Fibroblast of pulmonary artery (primary cell): Measurements from ENCODE around the gene PRR33.

ENCODE experiments used
- DNase-seq: peaks from one replicate; pipeline ENCODE4 v3.0.0-alpha.2; 2010; ENCODE audit warnings: low read depth
- H3K4me3 ChIP-seq: replicated peaks from 2 replicates; pipeline ENCODE4 v1.5.1; 2011; ENCODE audit warnings: low read depth, mild to moderate bottlenecking, control low read depth, low read length, moderate library complexity
- TF ChIP-seq, protein P1 (sequence below): IDR thresholded peaks from 2 replicates; pipeline ENCODE4 v1.5.1; 2011; ENCODE audit warnings: mild to moderate bottlenecking, control low read depth, low read length, inconsistent platforms; ENCODE audit errors: missing control alignments

PRR33 gene

GRCh38 chr11:1892116-1892515, 421 bp upstream of the PRR33 start:
- TF ChIP-seq, protein P1, sequence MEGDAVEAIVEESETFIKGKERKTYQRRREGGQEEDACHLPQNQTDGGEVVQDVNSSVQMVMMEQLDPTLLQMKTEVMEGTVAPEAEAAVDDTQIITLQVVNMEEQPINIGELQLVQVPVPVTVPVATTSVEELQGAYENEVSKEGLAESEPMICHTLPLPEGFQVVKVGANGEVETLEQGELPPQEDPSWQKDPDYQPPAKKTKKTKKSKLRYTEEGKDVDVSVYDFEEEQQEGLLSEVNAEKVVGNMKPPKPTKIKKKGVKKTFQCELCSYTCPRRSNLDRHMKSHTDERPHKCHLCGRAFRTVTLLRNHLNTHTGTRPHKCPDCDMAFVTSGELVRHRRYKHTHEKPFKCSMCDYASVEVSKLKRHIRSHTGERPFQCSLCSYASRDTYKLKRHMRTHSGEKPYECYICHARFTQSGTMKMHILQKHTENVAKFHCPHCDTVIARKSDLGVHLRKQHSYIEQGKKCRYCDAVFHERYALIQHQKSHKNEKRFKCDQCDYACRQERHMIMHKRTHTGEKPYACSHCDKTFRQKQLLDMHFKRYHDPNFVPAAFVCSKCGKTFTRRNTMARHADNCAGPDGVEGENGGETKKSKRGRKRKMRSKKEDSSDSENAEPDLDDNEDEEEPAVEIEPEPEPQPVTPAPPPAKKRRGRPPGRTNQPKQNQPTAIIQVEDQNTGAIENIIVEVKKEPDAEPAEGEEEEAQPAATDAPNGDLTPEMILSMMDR = no peak
- no peak for DNase-seq
- H3K4me3 ChIP-seq = no peak overlapping the region

DNA sequence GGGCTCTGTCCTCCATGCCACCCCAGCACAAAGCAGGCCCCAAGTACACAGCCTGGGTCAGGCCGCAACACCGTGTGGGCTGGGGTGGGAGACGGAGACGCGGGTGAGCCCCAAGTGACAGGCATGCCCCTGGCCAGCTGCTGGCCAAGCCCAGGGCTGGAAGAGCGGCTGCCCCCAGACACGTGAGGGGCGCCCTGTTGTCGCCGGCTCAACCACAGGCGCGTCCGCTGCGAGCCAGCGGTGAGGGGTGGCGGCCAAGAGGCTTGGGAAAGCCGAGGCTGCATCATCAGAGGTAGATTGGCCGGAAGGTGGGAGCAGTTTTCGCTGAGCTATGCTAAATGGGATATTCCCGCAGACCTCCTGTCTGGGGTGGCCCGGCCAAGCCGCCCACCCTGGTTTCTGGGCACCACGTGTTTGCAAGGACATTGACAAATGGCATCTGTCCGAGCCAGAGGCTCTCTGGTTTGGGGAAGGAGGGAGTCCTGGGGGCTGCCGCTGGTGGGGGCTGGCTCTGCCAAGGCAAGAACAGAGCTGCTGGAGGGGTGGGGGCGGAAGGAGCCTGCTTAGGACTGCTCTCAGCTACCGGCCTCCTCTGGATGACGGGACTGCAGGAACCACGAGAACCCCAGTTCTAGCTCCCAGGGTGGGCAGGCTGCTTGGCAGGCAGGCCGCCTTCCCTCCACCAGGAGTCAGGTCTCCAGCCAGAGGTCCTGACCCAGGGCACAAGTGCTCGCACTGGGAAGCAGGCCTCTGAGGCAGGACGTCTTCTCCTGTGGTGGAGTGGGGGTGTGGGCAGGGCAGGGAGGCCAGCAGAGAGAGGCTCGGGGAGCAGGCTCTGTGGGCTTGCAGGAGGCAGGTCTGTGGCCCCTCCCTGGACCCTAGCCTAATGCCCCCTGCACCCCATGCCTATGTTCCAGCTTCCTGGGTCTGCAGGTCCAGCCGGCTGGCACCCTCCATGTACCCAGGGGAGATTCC, 552 bp downstream of the PRR33 start:
- DNase-seq = no peak
- TF ChIP-seq, protein P1 = no peak
- no peak overlapping the region for H3K4me3 ChIP-seq

- DNase-seq = no peak
- TF ChIP-seq, protein P1 = no peak
- H3K4me3 ChIP-seq = no peak overlapping the region
Measured at GRCh38 chr11:1889941-1890855, 1.5 kb downstream of the PRR33 start.

- no peak for DNase-seq
- no peak overlapping the region for H3K4me3 ChIP-seq
- TF ChIP-seq, protein P1 = no peak
Measured at GRCh38 chr11:1889224-1889930, 2.3 kb downstream of the PRR33 start.

DNA sequence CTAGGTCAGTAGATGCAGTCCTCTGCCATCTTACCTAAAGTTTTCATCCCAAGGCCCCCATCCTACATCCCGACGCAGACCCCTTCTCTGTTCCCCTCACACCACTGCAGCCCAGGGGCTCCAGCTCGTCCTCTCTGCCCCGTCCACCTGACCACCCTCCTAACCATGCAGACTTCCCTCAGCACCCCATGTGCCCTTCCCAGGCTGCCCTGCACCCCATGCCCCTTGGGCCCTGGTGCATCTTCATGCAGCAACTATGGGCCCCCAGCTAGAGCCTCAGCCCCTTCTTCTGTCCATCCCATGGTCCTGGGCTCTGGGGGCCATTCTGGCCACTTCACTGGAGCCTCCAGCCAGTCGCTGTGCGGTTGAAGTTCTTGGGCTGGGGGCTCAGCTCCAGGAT, 2.9 kb downstream of the PRR33 start:
- TF ChIP-seq, protein P1 = no peak
- DNase-seq = no peak
- H3K4me3 ChIP-seq = no peak overlapping the region

- TF ChIP-seq, protein P1 = no peak
- no peak overlapping the region for H3K4me3 ChIP-seq
- DNase-seq = no peak
Measured at GRCh38 chr11:1888347-1888753, 3.3 kb downstream of the PRR33 start.
